ENCODE data around the gene CHST5.
"Not testable (repeated sequence)": the region's sequence is repeated elsewhere in the genome, so short reads cannot be mapped to it uniquely, and the experiment has no call there.

Gene CHST5

GRCh38 chr16:75502916-75503605 lies 32.8 kb downstream of the CHST5 start:
- no peak for DNase-seq

- DNase-seq, result not testable (repeated sequence)
Observed at GRCh38 chr16:75501820-75502219, 34.1 kb downstream of the CHST5 start.

- DNase-seq, result no peak
Observed at GRCh38 chr16:75501359-75501758, 34.5 kb downstream of the CHST5 start.

GRCh38 chr16:75498605-75499322 lies 37.1 kb downstream of the CHST5 start:
- DNase-seq, result not testable (repeated sequence)

- no peak for DNase-seq
Observed at GRCh38 chr16:75497558-75497957, 38.4 kb downstream of the CHST5 start.

GRCh38 chr16:75495076-75495674 lies 40.7 kb downstream of the CHST5 start, which contains the start of gene CHST6:
Gene CHST6, minus strand, starts transcription at chr16:75495441. Its CDS starts 15,613 bp downstream, at chr16:75479828.
- peak; percentile 35 for DNase-seq

- no peak for DNase-seq
Observed at GRCh38 chr16:75494661-75495075, 41.2 kb downstream of the CHST5 start.

GRCh38 chr16:75494184-75494583 lies 41.7 kb downstream of the CHST5 start:
- DNase-seq, result no peak

- no peak for DNase-seq
Observed at GRCh38 chr16:75491876-75492275, 44.0 kb downstream of the CHST5 start.

GRCh38 chr16:75488322-75488721 lies 47.6 kb downstream of the CHST5 start:
- DNase-seq, result no peak

GRCh38 chr16:75486676-75487313 lies 49.1 kb downstream of the CHST5 start:
- DNase-seq, result no peak

- DNase-seq, result no peak
Observed at GRCh38 chr16:75486014-75486675, 49.8 kb downstream of the CHST5 start.

- no peak for DNase-seq
Observed at GRCh38 chr16:75485230-75486013, 50.5 kb downstream of the CHST5 start.

- DNase-seq, result no peak
Observed at GRCh38 chr16:75483222-75483621, 52.7 kb downstream of the CHST5 start.

GRCh38 chr16:75482434-75483205 lies 53.3 kb downstream of the CHST5 start:
- DNase-seq, result no peak

GRCh38 chr16:75481475-75481874 lies 54.4 kb downstream of the CHST5 start:
- no peak for DNase-seq

- no peak for DNase-seq
Observed at GRCh38 chr16:75479421-75479990, 56.4 kb downstream of the CHST5 start.
